SK-N-MC (cell line): ENCODE data around the gene BGLAP.

Source experiments
- DNase-seq: peaks from one replicate; pipeline ENCODE4 v3.0.0-alpha.2; 2011; ENCODE audit warnings: low read depth, low spot score
- H3K27ac ChIP-seq: fragments of 200-600 bp; sonication (generic); 2 replicates; pipeline ENCODE4 v1.5.1; 2016; ENCODE audit warnings: mixed run types
- H3K36me3 ChIP-seq: fragments of 200-600 bp; sonication (generic); 2 replicates; pipeline ENCODE4 v1.6.1; 2017; ENCODE audit warnings: antibody characterized with exemption, low read length, mixed read lengths; ENCODE audit not compliant: insufficient read depth
- H3K4me3 ChIP-seq: fragments of 200-600 bp; sonication (generic); 2 replicates; pipeline ENCODE4 v1.5.1; 2016
- H3K9ac ChIP-seq: fragments of 200-600 bp; sonication (generic); 2 replicates; pipeline ENCODE4 v1.8.0; 2017; ENCODE audit warnings: mixed run types, mixed read lengths; ENCODE audit not compliant: insufficient read length
- H3K9me3 ChIP-seq: fragments of 200-600 bp; sonication (generic); 2 replicates; pipeline ENCODE4 v1.6.1; 2017; ENCODE audit warnings: low read depth, mild to moderate bottlenecking, antibody characterized with exemption, low read length, moderate library complexity, mixed read lengths
- EZH2 ChIP-seq: fragments of 200-600 bp; sonication (generic); IDR thresholded peaks from one replicate; pipeline ENCODE4 v1.6.1; 2017; ENCODE audit warnings: antibody characterized with exemption
- FOXP2 ChIP-seq: optimal IDR thresholded peaks from 2 replicates; pipeline ENCODE3; 2011; ENCODE audit warnings: mild to moderate bottlenecking, moderate library complexity; ENCODE audit not compliant: insufficient read depth; ENCODE audit errors: extremely low read length, control extremely low read depth
- POLR2AphosphoS5 ChIP-seq: IDR thresholded peaks from 2 replicates; pipeline ENCODE4 v1.6.1; 2012; ENCODE audit warnings: mild to moderate bottlenecking, low read depth, low read length, borderline replicate concordance

Gene BGLAP

DNA sequence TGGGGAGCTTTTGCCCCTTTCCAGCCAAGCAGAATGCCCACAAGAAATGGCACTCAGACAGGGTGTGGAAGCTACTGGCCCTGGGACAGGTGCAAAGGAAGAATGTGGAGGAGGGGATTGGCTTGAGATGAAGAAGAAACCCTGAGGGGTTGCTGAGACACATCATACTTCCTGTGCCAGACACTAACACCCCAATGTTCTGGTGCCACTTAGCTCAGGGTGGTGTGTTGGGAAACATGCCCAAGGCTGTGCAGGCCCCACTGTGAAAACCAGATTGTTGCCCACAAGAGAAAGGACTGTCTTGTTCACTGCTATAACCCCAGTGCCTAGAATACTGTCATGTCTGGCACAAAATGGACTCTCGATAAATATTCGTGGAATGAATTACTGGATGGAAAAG is 15.7 kb downstream of the BGLAP start:
- Histone ChIP-seq H3K4me3 (no peak overlapping the region), H3K9ac (no peak overlapping the region), H3K36me3 (peaks cover 75% of the 10 kb centered on the region), H3K9me3 (no peaks in the 10 kb centered on the region), H3K27ac (peak overlapping the region; percentile 31; the same call in 1 of the 2 replicates)
- no peak for TF ChIP-seq EZH2
- no peak for TF ChIP-seq FOXP2
- no peak for TF ChIP-seq POLR2AphosphoS5
- no peak for DNase-seq

DNA sequence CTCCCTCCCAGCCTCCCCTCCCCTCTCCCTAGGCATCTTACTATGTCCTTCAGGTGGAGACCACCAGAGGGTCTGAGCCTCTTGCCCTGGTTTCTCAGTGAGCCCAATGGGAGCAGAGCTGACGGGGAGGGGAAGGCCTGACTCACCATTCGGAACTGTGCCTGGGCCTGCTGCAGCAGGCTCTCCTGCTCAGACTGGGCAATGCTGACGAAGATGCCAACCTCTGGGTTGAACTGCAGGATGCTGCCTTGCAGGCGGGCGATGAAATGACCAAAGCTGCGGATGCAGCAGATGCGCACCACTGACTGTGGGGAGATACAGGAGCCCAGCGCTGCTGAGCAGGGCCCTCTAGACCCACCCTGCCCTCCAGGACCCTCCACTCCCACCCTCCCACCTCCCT is 16.9 kb downstream of the BGLAP start:
- Histone ChIP-seq H3K36me3 (peaks cover 74% of the 10 kb centered on the region), H3K27ac (no peak overlapping the region)

DNA sequence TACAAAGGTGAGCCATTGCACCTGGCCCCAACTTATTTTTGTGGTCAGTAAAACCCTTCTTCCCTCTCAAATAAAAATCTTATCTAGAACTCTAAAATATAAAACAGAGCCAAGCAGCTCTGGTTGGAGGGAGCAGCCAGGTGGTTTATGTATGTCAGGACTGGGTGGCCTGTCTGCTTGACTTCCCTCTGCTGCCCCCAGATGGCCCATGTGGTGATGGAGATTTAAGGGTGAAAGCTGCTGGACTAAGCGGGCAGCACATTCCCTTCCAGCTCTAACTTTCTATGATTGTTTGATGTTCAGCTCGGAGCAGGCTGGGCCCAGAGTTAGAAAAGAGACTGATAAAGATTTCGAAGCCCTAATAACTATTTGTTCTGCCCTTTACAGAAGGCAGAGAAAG is 17.8 kb downstream of the BGLAP start:
- TF ChIP-seq EZH2: no peak
- no peak for TF ChIP-seq FOXP2
- no peak for TF ChIP-seq POLR2AphosphoS5
- Histone ChIP-seq H3K36me3 (peaks cover 78% of the 10 kb centered on the region), H3K27ac (no peak overlapping the region), H3K9me3 (no peaks in the 10 kb centered on the region), H3K9ac (no peak overlapping the region), H3K4me3 (no peak overlapping the region)
- no peak for DNase-seq

More for the DNA sequence above, 16.9 kb downstream of the BGLAP start:
- no peaks in the 10 kb centered on the region for H3K9me3 ChIP-seq
- H3K4me3 ChIP-seq: no peak overlapping the region
- DNase-seq: no peak
- TF ChIP-seq FOXP2 (no peak), POLR2AphosphoS5 (no peak), EZH2 (no peak)
- H3K9ac ChIP-seq: no peak overlapping the region

DNA sequence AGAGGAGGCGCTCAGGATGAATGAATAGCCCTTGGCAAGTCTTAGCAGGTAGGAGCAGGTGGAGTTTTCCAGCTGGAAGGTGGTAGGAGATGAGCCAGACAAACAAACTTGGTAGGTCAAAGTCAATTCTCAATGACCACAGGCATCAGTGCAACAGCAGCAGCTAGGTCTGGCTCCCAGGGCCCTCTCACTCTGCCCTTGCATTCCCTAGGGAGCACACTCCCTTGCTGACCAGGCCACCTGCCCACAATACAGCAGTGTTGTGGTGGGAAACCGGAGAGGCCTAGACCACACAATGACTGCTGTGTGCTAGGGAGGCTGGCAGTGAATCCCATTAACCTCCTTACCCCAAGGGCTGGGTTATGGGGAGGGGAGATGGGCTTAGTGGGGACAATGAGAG is 18.9 kb downstream of the BGLAP start:
- Histone ChIP-seq H3K27ac (no peak overlapping the region), H3K9ac (no peak overlapping the region), H3K9me3 (no peaks in the 10 kb centered on the region), H3K4me3 (no peak overlapping the region), H3K36me3 (peaks cover 85% of the 10 kb centered on the region)
- no peak for DNase-seq
- TF ChIP-seq FOXP2: no peak
- no peak for TF ChIP-seq EZH2
- TF ChIP-seq POLR2AphosphoS5: no peak

DNA sequence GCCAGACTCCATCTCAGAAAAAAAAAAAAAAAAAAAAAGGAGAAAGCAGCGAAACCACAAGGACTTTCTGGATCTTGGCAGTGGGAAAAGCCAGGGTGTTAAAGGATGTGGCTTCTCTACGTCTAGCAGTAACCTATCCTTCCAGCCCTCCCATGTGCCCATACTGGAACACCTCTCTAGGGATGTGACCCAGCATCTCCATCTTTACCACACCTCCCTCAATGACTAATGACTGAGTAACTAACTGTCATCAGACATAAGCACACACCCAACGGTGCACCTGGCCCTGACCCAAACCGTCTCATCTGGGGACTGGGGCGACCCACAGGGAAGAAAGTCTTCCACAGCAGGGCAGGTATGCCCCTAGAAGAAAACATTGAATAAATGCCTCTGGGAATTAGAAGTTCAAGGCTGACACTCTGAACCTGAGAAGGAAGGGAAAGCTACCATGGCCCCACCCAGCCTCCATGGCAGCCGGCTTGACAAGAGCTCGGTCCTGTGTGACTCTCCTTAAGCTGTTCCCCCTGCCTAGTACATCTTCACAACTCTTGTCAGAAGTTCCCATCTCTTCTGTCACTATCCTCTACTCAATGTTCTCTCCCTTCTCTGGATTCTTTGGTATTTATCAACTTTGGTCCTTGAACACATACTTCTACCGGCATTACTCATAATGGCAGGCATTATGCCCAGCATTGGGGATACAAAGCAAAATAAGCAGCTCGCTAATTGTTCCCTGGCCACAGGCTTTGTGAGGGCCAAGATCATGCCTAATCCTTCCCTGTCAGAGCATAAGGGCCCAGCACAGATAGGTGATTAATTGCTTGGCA is 20.7 kb downstream of the BGLAP start:
- DNase-seq: no peak

DNA sequence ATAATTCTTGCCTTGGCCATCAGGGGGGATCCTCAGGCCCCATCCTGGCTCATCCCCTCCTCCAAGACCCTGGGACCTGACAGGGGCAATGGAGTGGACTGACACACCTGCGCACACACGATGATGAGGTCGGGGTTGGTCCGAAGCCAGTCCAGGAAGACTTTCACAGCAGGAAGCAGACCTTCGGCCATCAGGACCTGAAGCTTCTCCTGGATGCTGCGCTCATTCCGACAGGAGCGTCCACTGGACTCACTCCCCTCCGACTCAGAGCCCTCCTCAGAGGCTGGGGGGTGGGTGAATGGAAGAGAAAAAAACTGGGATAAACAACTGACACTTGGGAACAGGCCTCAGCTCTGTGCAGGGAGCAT is 21.3 kb downstream of the BGLAP start:
- H3K4me3 ChIP-seq: no peak overlapping the region
- no peaks in the 10 kb centered on the region for H3K9me3 ChIP-seq
- DNase-seq: no peak
- H3K27ac ChIP-seq: no peak overlapping the region
- H3K36me3 ChIP-seq: peaks cover 88% of the 10 kb centered on the region
- TF ChIP-seq POLR2AphosphoS5 (no peak), FOXP2 (no peak)
- H3K9ac ChIP-seq: no peak overlapping the region

More for the DNA sequence above, 20.7 kb downstream of the BGLAP start:
- Histone ChIP-seq H3K36me3 (peaks cover 88% of the 10 kb centered on the region), H3K9ac (no peak overlapping the region), H3K27ac (no peak overlapping the region), H3K9me3 (no peaks in the 10 kb centered on the region), H3K4me3 (no peak overlapping the region)
- TF ChIP-seq EZH2 (no peak), FOXP2 (no peak), POLR2AphosphoS5 (no peak)

DNA sequence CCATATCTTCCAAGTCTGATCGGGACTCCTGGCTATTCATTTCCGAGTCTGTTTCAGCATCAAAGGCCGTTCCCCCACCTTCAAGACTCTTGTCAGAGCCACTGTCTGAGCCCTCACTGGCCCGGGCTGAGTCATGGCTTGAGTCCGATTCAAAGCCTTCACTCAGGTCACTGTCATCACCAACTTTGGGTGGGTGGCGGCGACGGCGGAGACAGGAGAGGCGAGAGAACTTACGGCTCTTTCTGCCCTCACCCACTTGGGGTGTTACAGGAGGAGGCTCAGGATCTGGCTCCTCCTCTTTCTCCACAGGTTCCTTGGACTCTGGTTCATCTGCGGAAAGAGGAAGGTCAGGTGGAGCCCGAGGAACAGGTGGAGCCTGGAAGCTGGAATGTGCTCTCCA is 24.1 kb downstream of the BGLAP start:
- no peak overlapping the region for H3K27ac ChIP-seq
- no peak overlapping the region for H3K9ac ChIP-seq
- no peak overlapping the region for H3K4me3 ChIP-seq
- H3K36me3 ChIP-seq: peaks cover 73% of the 10 kb centered on the region
- DNase-seq: no peak
- no peaks in the 10 kb centered on the region for H3K9me3 ChIP-seq
- no peak for TF ChIP-seq EZH2
- TF ChIP-seq POLR2AphosphoS5: no peak
- no peak for TF ChIP-seq FOXP2

DNA sequence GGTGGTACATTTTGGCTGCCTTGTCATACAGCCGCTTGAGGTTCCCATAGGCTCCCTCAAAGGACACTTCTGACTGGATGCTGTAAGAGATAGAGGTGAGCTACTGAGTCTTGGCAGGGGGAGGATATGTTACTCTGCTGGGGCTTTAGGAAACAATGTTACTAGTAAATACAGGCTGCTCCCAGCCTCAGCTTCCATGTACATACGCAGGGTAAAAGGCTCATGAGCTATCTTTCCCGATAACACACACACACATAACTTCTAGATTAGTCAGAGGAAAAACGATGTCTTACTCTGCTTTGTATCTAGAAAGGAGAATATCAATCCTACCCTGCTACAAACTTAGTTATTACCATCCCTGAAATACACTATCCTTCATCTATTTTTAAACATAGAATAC is 26.4 kb downstream of the BGLAP start:
- no peak overlapping the region for H3K27ac ChIP-seq
- H3K9ac ChIP-seq: no peak overlapping the region
- H3K9me3 ChIP-seq: no peaks in the 10 kb centered on the region
- H3K4me3 ChIP-seq: no peak overlapping the region
- TF ChIP-seq POLR2AphosphoS5 (no peak), EZH2 (no peak), FOXP2 (no peak)
- peaks cover 81% of the 10 kb centered on the region for H3K36me3 ChIP-seq
- no peak for DNase-seq
